RWPE2 (cell line): ENCODE data around the gene SVEP1.

ENCODE experiments used
- ATAC-seq: fragments of 200-7000 bp; cut with Tn5 transposase; 3 replicates; pipeline ENCODE4 v1.9.1; 2021; ENCODE audit warnings: low read depth
- DNase-seq: peaks from one replicate; pipeline ENCODE4 v3.0.0-alpha.2; 2020; ENCODE audit warnings: low spot score
- H3K27ac ChIP-seq: fragments of 450-650 bp; 2 replicates; pipeline ENCODE4 v1.5.1; 2017; ENCODE audit warnings: mild to moderate bottlenecking; ENCODE audit not compliant: poor library complexity, severe bottlenecking
- H3K27me3 ChIP-seq: fragments of 250-450 bp; sonication (Bioruptor Pico); 2 replicates; pipeline ENCODE4 v1.5.1; 2021; ENCODE audit warnings: mild to moderate bottlenecking, moderate library complexity; ENCODE audit not compliant: insufficient read depth, poor library complexity, severe bottlenecking
- H3K36me3 ChIP-seq: fragments of 250-450 bp; sonication (Bioruptor Pico); 2 replicates; pipeline ENCODE4 v1.5.1; 2020; ENCODE audit warnings: low read depth, mild to moderate bottlenecking, moderate library complexity
- H3K4me1 ChIP-seq: fragments of 250-450 bp; sonication (Bioruptor Pico); 2 replicates; pipeline ENCODE4 v1.5.1; 2021; ENCODE audit warnings: mild to moderate bottlenecking, moderate library complexity; ENCODE audit not compliant: insufficient read depth, poor library complexity, severe bottlenecking
- H3K4me3 ChIP-seq: fragments of 250-450 bp; sonication (Bioruptor Pico); 2 replicates; pipeline ENCODE4 v1.5.1; 2021; ENCODE audit warnings: mild to moderate bottlenecking, moderate library complexity; ENCODE audit not compliant: severe bottlenecking
- H3K9me3 ChIP-seq: fragments of 250-450 bp; sonication (Bioruptor Pico); 2 replicates; pipeline ENCODE4 v1.5.1; 2021; ENCODE audit warnings: mild to moderate bottlenecking, moderate library complexity; ENCODE audit not compliant: severe bottlenecking
- CTCF ChIP-seq: fragments of 450-650 bp; IDR thresholded peaks from one replicate; pipeline ENCODE4 v1.5.1; 2017; ENCODE audit warnings: mild to moderate bottlenecking, moderate library complexity; ENCODE audit not compliant: poor library complexity, severe bottlenecking

The SVEP1 gene

GRCh38 chr9:110429453-110429852 is 150.1 kb downstream of the SVEP1 start:
- Histone ChIP-seq H3K4me1 (no peaks in the 10 kb centered on the region), H3K27me3 (no peaks in the 10 kb centered on the region), H3K4me3 (no peak overlapping the region), H3K9me3 (no peaks in the 10 kb centered on the region), H3K27ac (no peak overlapping the region), H3K36me3 (no peaks in the 10 kb centered on the region)
- DNase-seq (no peak), ATAC-seq (no peak)
- TF ChIP-seq CTCF, result peak; percentile 32

GRCh38 chr9:110427497-110428104 is 151.9 kb downstream of the SVEP1 start:
- ATAC-seq, result peak; percentile 46; the same call in 1 of the 3 replicates
- no peaks in the 10 kb centered on the region for H3K9me3 ChIP-seq

GRCh38 chr9:110426052-110426709 is 153.4 kb downstream of the SVEP1 start:
- DNase-seq (no peak), ATAC-seq (no peak)
- H3K9me3 ChIP-seq, result no peaks in the 10 kb centered on the region
- peak; percentile 73 for TF ChIP-seq CTCF
- no peaks in the 10 kb centered on the region for H3K36me3 ChIP-seq
- H3K27me3 ChIP-seq, result no peaks in the 10 kb centered on the region
- no peak overlapping the region for H3K27ac ChIP-seq
- H3K4me1 ChIP-seq, result no peaks in the 10 kb centered on the region
- H3K4me3 ChIP-seq, result no peak overlapping the region

More at GRCh38 chr9:110427497-110428104, 151.9 kb downstream of the SVEP1 start:
- no peak overlapping the region for H3K4me3 ChIP-seq
- no peaks in the 10 kb centered on the region for H3K4me1 ChIP-seq
- TF ChIP-seq CTCF, result peak; percentile 81
- H3K36me3 ChIP-seq, result no peaks in the 10 kb centered on the region
- H3K27ac ChIP-seq, result no peak overlapping the region
- H3K27me3 ChIP-seq, result no peaks in the 10 kb centered on the region
- DNase-seq, result no peak

GRCh38 chr9:110414471-110414870 is 165.1 kb downstream of the SVEP1 start:
- Histone ChIP-seq H3K4me1 (no peaks in the 10 kb centered on the region), H3K27ac (no peak overlapping the region), H3K27me3 (no peaks in the 10 kb centered on the region), H3K36me3 (no peaks in the 10 kb centered on the region), H3K9me3 (no peaks in the 10 kb centered on the region), H3K4me3 (no peak overlapping the region)
- no peak for ATAC-seq
- TF ChIP-seq CTCF, result no peak
- DNase-seq, result no peak

GRCh38 chr9:110410961-110411360 is 168.6 kb downstream of the SVEP1 start:
- DNase-seq, result no peak
- no peak for ATAC-seq
- no peak overlapping the region for H3K27ac ChIP-seq

More at GRCh38 chr9:110410961-110411360, 168.6 kb downstream of the SVEP1 start:
- TF ChIP-seq CTCF, result no peak
- Histone ChIP-seq H3K4me3 (no peak overlapping the region), H3K27me3 (no peaks in the 10 kb centered on the region), H3K4me1 (no peaks in the 10 kb centered on the region), H3K36me3 (no peaks in the 10 kb centered on the region), H3K9me3 (no peaks in the 10 kb centered on the region)
